Hepatocyte (in vitro differentiated cells): Measurements from ENCODE around the gene ARHGAP21. TPM values are rescaled to one million over a fixed set of nuclear protein-coding genes. Genes with fewer than 3 reads are reported as not detected.

ENCODE experiments used
- DNase-seq: peaks from one replicate; pipeline ENCODE4 v3.0.0-alpha.2; 2016; ENCODE audit warnings: low spot score
- H2AFZ ChIP-seq: fragments of 200-600 bp; sonication (generic); 2 replicates; pipeline ENCODE4 v1.6.0; 2016; ENCODE audit warnings: antibody characterized with exemption, mild to moderate bottlenecking
- H3K27ac ChIP-seq: fragments of 200-600 bp; sonication (generic); 2 replicates; pipeline ENCODE4 v1.5.1; 2016; ENCODE audit warnings: mild to moderate bottlenecking
- H3K27me3 ChIP-seq: fragments of 200-600 bp; sonication (generic); 2 replicates; pipeline ENCODE4 v1.6.1; 2016
- H3K36me3 ChIP-seq: fragments of 200-600 bp; sonication (generic); replicated peaks from 2 replicates; pipeline ENCODE4 v1.5.1; 2016; ENCODE audit warnings: low read depth; ENCODE audit not compliant: insufficient read depth
- H3K4me1 ChIP-seq: fragments of 200-600 bp; sonication (generic); 2 replicates; pipeline ENCODE4 v1.5.1; 2016; ENCODE audit warnings: mild to moderate bottlenecking, moderate library complexity; ENCODE audit not compliant: insufficient read depth
- H3K4me2 ChIP-seq: fragments of 200-600 bp; sonication (generic); 2 replicates; pipeline ENCODE4 v1.6.0; 2016
- H3K4me3 ChIP-seq: fragments of 200-600 bp; sonication (generic); 2 replicates; pipeline ENCODE4 v1.5.1; 2016; ENCODE audit warnings: mild to moderate bottlenecking
- H3K79me2 ChIP-seq: fragments of 200-600 bp; sonication (generic); 2 replicates; pipeline ENCODE4 v1.6.0; 2017; ENCODE audit warnings: mild to moderate bottlenecking
- H3K9me2 ChIP-seq: fragments of 200-600 bp; sonication (generic); replicated peaks from 2 replicates; pipeline ENCODE4 v1.6.0; 2017; ENCODE audit warnings: mild to moderate bottlenecking; ENCODE audit not compliant: insufficient read depth
- H3K9me3 ChIP-seq: fragments of 200-600 bp; sonication (generic); 2 replicates; pipeline ENCODE4 v1.5.1; 2016; ENCODE audit warnings: low read depth, mild to moderate bottlenecking
- H4K20me1 ChIP-seq: fragments of 200-600 bp; sonication (generic); 2 replicates; pipeline ENCODE4 v1.6.0; 2016; ENCODE audit warnings: mild to moderate bottlenecking; ENCODE audit not compliant: insufficient read depth, poor library complexity, severe bottlenecking
- EZH2 ChIP-seq: fragments of 200-600 bp; sonication (generic); IDR thresholded peaks from 2 replicates; pipeline ENCODE4 v1.6.1; 2016; ENCODE audit warnings: antibody characterized with exemption, mild to moderate bottlenecking, borderline replicate concordance
- EZH2phosphoT487 ChIP-seq: fragments of 200-600 bp; sonication (generic); IDR thresholded peaks from one replicate; pipeline ENCODE4 v1.6.1; 2018; ENCODE audit warnings: antibody characterized with exemption, mild to moderate bottlenecking, low read depth, moderate library complexity; ENCODE audit not compliant: unreplicated experiment, severe bottlenecking
- WGBS: methylation state at CpG from one replicate; pipeline ENCODE4 v1.1.6; 2016; ENCODE audit warnings: low lambda C conversion rate; ENCODE audit errors: missing lambda C conversion rate; 5-methylcytosine and 5-hydroxymethylcytosine counted together
- polyA plus RNA-seq: library from polyadenylated mRNA; unstranded; fragments of >200 nt; fragmentation: Nextera tagmentation; extraction: Ambion mirVana; gene quantifications from 2 replicates; pipeline ENCODE4 v1.2.1, GENCODE V29; 2016
- total RNA-seq: library from RNA; depleted of rRNA; stranded (reverse); fragments of >200 nt; gene quantifications from 2 replicates; pipeline ENCODE4 v1.2.3, GENCODE V29; 2014
- TF ChIP-seq, protein P1 (sequence below): fragments of 200-600 bp; sonication (generic); IDR thresholded peaks from 2 replicates; pipeline ENCODE4 v1.5.1; 2016; ENCODE audit warnings: antibody characterized with exemption, mild to moderate bottlenecking; ENCODE audit not compliant: poor library complexity

Gene ARHGAP21
- total and polyA plus RNA-seq, 2 experiments from 2014 or later = 15.1 to 70.2 TPM

DNA sequence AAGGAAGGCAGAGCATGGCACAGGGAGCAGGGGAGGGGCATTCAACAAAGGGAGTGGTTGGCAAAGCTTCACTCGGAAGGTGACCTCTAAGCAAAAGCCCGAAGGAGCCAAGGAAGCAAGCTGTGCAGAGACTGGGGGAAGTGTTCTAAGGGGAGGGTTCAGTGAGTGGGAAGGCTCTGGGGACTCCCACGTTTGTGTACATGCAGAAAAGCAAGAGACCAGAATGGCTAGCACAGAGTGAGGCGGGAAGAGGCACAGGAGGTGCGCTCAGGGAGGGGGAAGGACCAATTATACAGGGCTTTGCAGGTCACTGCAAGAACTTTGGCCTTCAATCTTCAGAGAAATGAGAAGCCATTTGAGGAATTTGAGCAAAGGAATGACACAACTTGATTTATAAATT is 7.4 kb downstream of the ARHGAP21 start:
- no peak overlapping the region for H2AFZ ChIP-seq
- H3K4me3 ChIP-seq = no peak overlapping the region
- peaks cover 28% of the 10 kb centered on the region for H3K4me1 ChIP-seq
- no peak overlapping the region for H3K27ac ChIP-seq
- H3K79me2 ChIP-seq = peaks cover 100% of the 10 kb centered on the region
- H3K27me3 ChIP-seq = no peaks in the 10 kb centered on the region
- 67% methylated on average over 5 of the region's 5 CpGs for WGBS
- peaks cover 94% of the 10 kb centered on the region for H4K20me1 ChIP-seq
- no peaks in the 10 kb centered on the region for H3K36me3 ChIP-seq
- no peak for TF ChIP-seq EZH2
- no peak for TF ChIP-seq EZH2phosphoT487
- TF ChIP-seq, protein P1, sequence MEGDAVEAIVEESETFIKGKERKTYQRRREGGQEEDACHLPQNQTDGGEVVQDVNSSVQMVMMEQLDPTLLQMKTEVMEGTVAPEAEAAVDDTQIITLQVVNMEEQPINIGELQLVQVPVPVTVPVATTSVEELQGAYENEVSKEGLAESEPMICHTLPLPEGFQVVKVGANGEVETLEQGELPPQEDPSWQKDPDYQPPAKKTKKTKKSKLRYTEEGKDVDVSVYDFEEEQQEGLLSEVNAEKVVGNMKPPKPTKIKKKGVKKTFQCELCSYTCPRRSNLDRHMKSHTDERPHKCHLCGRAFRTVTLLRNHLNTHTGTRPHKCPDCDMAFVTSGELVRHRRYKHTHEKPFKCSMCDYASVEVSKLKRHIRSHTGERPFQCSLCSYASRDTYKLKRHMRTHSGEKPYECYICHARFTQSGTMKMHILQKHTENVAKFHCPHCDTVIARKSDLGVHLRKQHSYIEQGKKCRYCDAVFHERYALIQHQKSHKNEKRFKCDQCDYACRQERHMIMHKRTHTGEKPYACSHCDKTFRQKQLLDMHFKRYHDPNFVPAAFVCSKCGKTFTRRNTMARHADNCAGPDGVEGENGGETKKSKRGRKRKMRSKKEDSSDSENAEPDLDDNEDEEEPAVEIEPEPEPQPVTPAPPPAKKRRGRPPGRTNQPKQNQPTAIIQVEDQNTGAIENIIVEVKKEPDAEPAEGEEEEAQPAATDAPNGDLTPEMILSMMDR = no peak
- no peak for DNase-seq
- H3K4me2 ChIP-seq = peak overlapping the region; percentile 17
- no peaks in the 10 kb centered on the region for H3K9me2 ChIP-seq
- H3K9me3 ChIP-seq = no peaks in the 10 kb centered on the region

GRCh38 chr10:24715246-24715769 is 8.4 kb downstream of the ARHGAP21 start:
- Histone ChIP-seq H3K36me3 (no peaks in the 10 kb centered on the region), H3K4me1 (peaks cover 28% of the 10 kb centered on the region), H3K4me3 (no peak overlapping the region), H3K9me2 (no peaks in the 10 kb centered on the region), H3K79me2 (peaks cover 99% of the 10 kb centered on the region), H3K9me3 (no peaks in the 10 kb centered on the region), H3K27ac (no peak overlapping the region), H4K20me1 (peaks cover 90% of the 10 kb centered on the region), H3K27me3 (no peaks in the 10 kb centered on the region), H3K4me2 (no peak overlapping the region), H2AFZ (no peak overlapping the region)
- 88% methylated on average over 5 of the region's 5 CpGs for WGBS
- TF ChIP-seq, protein P1 = no peak
- TF ChIP-seq EZH2phosphoT487 (no peak), EZH2 (no peak)
- DNase-seq = no peak

- Histone ChIP-seq H2AFZ (no peak overlapping the region), H3K27ac (no peak overlapping the region), H3K9me3 (no peaks in the 10 kb centered on the region), H3K4me1 (peaks cover 13% of the 10 kb centered on the region), H3K4me3 (no peak overlapping the region), H3K79me2 (peaks cover 99% of the 10 kb centered on the region), H3K36me3 (no peaks in the 10 kb centered on the region), H3K27me3 (no peaks in the 10 kb centered on the region), H4K20me1 (peaks cover 77% of the 10 kb centered on the region), H3K9me2 (no peaks in the 10 kb centered on the region), H3K4me2 (peak overlapping the region; percentile 22)
- TF ChIP-seq EZH2 (no peak), EZH2phosphoT487 (no peak)
- TF ChIP-seq, protein P1 = no peak
- DNase-seq = no peak
- WGBS = 80% methylated on average over 1 of the region's 1 CpG
These were observed 10.6 kb downstream of the ARHGAP21 start for GRCh38 chr10:24713086-24713485.
